Measurements from ENCODE around the gene NMRK2. TPM values are rescaled to one million over a fixed set of nuclear protein-coding genes. Genes with fewer than 3 reads are reported as not detected.

NMRK2 gene
- total RNA-seq, 1 experiment from 2014 or later, result 60.0 TPM

GRCh38 chr19:3955688-3956087, 22.8 kb downstream of the NMRK2 start:
- H3K27ac Mint-ChIP-seq, result no peak overlapping the region
- H2BK15ac ChIP-seq (ENCODE audit: low read depth, low read length), result no peak overlapping the region
- H2BK20ac ChIP-seq (ENCODE audit: low read depth, low read length, poor library complexity, severe bottlenecking), result no peak overlapping the region
- H2AK5ac ChIP-seq (ENCODE audit: insufficient read length, low read length), result no peak overlapping the region
- H4K20me1 ChIP-seq (ENCODE audit: control insufficient read depth, insufficient read depth, insufficient read length), result no peaks in the 10 kb centered on the region
- DNase-seq, result peak; percentile 19
- no peaks in the 10 kb centered on the region for H3K9me3 ChIP-seq (ENCODE audit: control insufficient read depth, low read depth, low read length)
- TF ChIP-seq CTCF (conservative IDR thresholded peaks at IDR 0.05), result no peak
- no peak overlapping the region for H3K9ac ChIP-seq (ENCODE audit: extremely low read depth, insufficient read length, low read length)
- H2BK5ac ChIP-seq (ENCODE audit: insufficient read length, low read length), result no peak overlapping the region
- no peak overlapping the region for H4K91ac ChIP-seq (ENCODE audit: insufficient read length, low read depth, low read length)
- H3K23me2 ChIP-seq (ENCODE audit: insufficient read length, low read depth, low read length, poor library complexity, severe bottlenecking), result no peaks in the 10 kb centered on the region
- no peak overlapping the region for H2AFZ ChIP-seq (ENCODE audit: low read length)
- no peak overlapping the region for H2BK12ac ChIP-seq (ENCODE audit: insufficient read length, low read depth, low read length)
- H3K27me3 ChIP-seq (ENCODE audit: insufficient read depth, low read length), result no peaks in the 10 kb centered on the region
- no peak overlapping the region for H3K18ac ChIP-seq (ENCODE audit: insufficient read length, low read depth, low read length)
- no peak overlapping the region for H3T11ph ChIP-seq (ENCODE audit: low read length)
- H3K4ac ChIP-seq (ENCODE audit: low read depth, low read length), result no peak overlapping the region
- H3K4me1 Mint-ChIP-seq, result peaks cover 3 to 17% of the 10 kb centered on the region in 2 experiments; a peak in 3 of 4 replicates
- H3K9me3 Mint-ChIP-seq, result no peaks in the 10 kb centered on the region
- no peak overlapping the region for H3K27ac ChIP-seq (ENCODE audit: insufficient read length, low read depth, low read length)
- no peak overlapping the region for H4K8ac ChIP-seq (replicated peaks; ENCODE audit: insufficient read length, low read depth, low read length)
- no peaks in the 10 kb centered on the region for H3K4me1 ChIP-seq (ENCODE audit: insufficient read depth, low read length)
- no peak overlapping the region for H4K5ac ChIP-seq (ENCODE audit: insufficient read length, low read depth, low read length)
- no CpG with 5 or more reads among the region's 10 CpGs for WGBS (ENCODE audit: extremely low coverage, insufficient read length, low lambda C conversion rate)
- no peak overlapping the region for H3K56ac ChIP-seq (ENCODE audit: insufficient read length, low read depth, low read length)
- H3K27me3 Mint-ChIP-seq (ENCODE audit: low read depth), result no peaks in the 10 kb centered on the region
- H3K14ac ChIP-seq (ENCODE audit: insufficient read depth, low read length), result no peak overlapping the region
- no peak overlapping the region for H3K4me2 ChIP-seq (ENCODE audit: insufficient read depth, insufficient read length, low read length)
- no peak overlapping the region for H3K23ac ChIP-seq (ENCODE audit: insufficient read length, low read depth, low read length)
- peaks cover 6 to 26% (median 8%) of the 10 kb centered on the region in 3 experiments for H3K36me3 Mint-ChIP-seq (ENCODE audit: insufficient read depth in 1 of 3, low read depth in 3 of 3)
- no peaks in the 10 kb centered on the region for H3K79me1 ChIP-seq (ENCODE audit: insufficient read depth, low read depth, low read length, poor library complexity, severe bottlenecking)
- H3K79me2 ChIP-seq (ENCODE audit: insufficient read depth, low read length), result no peaks in the 10 kb centered on the region
- H3K4me3 Mint-ChIP-seq, result no peak overlapping the region
- no peak overlapping the region for H2BK120ac ChIP-seq (ENCODE audit: low read depth, low read length, poor library complexity, severe bottlenecking)
